Measurements from ENCODE around the gene MOSMO. TPM values are rescaled to one million over a fixed set of nuclear protein-coding genes. Genes with fewer than 3 reads are reported as not detected.
"Not testable (repeated sequence)": the region's sequence is repeated elsewhere in the genome, so short reads cannot be mapped to it uniquely, and the experiment has no call there.

The MOSMO gene
- total RNA-seq, 1 donor = 8.6 TPM

DNA sequence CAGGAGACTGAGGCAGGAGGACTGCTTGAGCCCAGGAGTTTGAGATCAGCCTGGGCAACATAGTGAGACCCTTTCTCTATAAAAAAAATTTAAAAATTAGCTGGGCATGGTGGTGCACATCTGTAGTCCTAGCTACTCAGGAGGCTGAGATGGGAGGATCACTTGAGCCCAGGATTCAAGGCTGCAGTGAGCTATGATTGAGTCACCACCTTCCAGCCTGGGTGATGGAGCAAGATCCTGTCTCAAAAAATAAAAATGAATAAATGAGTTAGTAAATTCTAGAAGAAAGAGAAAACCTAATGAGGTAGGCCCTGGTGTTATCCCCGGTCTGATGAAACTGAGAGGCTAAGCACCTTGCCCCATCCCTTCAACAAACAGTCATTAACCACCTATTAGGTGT lies 5.9 kb upstream of the MOSMO start:
- DNase-seq (ENCODE audit: low read depth in 2 of 3, low spot score in 2 of 3) = not testable (repeated sequence)

DNA sequence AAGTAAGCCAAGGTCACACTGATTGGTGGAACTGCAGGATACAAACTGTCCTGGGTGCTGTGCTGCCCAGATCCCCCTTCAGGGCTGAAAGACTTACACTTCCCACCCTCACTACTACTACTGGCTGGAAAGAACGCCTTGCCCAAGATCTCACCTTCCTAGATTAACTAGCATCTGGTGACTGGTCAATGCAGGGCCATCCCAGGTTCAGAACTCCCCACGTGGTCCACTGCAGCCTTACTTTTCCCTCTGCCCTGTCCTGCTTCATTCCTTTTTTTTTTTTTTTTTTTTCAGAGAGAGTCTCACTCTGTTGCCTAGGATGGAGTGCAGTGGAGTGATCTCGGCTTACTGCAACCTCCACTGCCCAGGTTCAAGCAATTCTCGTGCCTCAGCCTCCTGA lies 4.7 kb upstream of the MOSMO start:
- no peak for DNase-seq (ENCODE audit: low read depth in 2 of 3, low spot score in 2 of 3)

DNA sequence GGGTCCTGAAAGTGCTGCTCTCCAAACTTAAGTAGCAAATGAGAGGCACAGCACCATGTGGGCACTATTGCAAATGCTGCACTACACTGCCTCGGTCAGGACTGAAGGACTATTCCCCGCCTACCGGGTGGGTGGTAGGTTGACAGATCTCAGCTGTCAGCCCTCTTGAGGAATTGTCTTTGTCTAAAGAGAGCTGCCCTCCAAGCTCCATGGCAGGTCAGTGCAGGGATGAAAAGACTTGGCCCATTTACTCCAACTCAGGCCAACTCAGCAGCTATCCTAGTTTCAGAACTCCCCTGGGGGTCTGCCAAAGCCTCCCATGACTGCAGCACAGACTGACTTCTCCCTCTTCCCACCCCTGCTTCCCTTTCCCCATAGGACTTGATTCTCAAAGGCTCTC lies 3.6 kb upstream of the MOSMO start:
- DNase-seq (ENCODE audit: low read depth in 2 of 3, low spot score in 2 of 3) = no peak

DNA sequence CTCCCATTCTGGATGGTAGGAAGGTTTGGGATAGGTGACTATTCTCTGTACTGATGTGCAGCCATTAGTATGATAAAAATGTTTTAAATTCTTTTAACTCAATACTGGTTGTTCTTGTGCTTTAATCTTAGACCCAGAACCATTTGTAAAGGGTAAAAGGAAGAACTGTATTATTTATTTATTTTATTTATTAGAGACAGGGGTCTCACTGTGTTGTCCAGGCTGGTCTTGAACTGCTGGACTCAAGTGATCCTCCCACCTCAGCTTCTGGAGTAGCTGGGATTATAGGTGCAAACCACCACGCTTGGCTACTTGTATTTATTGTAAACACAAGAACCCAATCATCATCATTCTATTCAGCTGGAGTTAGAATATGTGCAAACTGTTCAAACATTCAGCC lies 2.2 kb upstream of the MOSMO start:
- DNase-seq (ENCODE audit: low read depth in 2 of 3, low spot score in 2 of 3) = no peak

DNA sequence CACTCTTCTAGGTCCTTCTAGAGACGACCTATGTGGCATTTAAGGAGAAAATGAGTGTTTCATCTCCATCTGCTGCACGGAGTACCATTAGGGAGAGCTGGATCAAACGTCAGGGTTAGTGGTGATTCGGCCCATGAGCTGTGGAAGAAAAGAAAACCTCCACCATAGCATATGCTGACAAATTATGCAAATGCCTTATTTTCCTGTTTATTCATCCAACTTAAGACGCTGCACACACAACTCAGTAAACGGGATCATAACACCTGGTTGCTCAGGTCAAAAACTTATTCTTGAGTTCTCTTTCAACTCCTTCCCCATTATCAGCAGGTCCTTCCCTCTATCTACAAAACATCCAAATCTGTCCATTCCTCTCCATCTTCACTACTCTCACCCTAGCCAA lies 1.3 kb upstream of the MOSMO start:
- no peak for DNase-seq (ENCODE audit: low read depth in 2 of 3, low spot score in 2 of 3)

- DNase-seq (ENCODE audit: low read depth in 2 of 3, low spot score in 2 of 3) = peak in 1 of 3 donors; percentile 14
Observed at GRCh38 chr16:22007159-22007508, 777 bp upstream of the MOSMO start.

DNA sequence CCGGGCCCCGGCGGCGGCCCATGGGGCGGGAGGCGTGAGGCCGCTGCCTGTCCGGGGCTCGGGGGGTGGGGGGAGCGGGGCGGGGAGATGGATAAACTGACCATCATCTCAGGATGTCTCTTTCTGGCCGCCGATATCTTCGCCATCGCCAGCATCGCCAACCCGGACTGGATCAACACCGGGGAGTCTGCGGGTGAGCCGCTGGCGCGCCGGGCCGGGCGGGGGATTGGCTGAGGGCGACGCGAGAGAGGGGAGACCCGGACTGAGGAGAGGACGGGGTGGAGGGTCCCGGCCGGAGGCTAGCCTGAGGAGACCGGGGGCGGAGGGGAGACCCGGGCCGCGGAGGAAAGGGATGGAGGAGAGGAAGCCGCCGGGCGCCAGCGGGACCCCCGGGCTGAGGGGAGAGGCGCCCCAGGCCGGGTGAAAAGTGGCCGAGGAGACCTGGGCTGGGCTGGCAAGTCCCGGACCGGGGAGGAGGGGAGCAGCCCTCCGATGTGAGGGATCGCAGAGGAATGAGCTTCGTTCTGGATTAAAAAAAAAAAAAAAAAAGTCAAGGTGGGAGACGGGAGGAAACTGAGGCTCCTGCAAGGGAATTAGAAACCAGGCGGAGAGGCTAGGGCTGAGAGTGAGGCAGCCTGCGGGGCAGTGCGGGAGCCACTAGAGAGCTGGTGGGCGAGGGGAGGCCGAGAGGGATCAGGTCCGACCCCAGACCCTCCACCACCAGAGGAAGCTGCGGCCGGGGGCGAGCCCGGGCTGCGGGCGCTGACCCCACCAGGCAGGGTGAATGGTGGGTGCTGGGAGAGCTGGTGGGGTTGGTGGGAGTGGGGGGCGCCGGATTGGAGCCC lies 526 bp downstream of the MOSMO start:
- peak in 2 of 3 donors; percentile 9 to 15 for DNase-seq (ENCODE audit: low read depth in 2 of 3, low spot score in 2 of 3)

DNA sequence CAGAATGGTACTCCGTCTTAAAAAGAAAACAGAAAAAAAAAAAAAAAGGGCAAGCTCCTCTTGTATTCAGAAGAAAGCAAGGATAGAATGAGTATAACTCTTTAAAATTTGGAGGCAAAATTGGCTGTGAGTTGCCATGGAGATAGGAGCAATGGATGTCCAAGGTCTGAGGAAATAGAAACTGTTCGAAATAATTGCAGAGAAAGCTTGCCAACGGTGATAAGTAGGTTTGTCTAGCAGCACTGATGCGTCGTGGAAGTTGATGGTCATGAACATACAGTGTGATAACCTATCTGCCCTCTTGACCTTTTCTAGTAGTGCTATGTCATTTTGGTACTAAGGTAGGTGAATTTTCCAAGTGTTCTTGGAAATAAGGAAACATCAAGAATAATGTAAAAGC lies 3.0 kb downstream of the MOSMO start:
- DNase-seq (ENCODE audit: low read depth in 2 of 3, low spot score in 2 of 3) = no peak

DNA sequence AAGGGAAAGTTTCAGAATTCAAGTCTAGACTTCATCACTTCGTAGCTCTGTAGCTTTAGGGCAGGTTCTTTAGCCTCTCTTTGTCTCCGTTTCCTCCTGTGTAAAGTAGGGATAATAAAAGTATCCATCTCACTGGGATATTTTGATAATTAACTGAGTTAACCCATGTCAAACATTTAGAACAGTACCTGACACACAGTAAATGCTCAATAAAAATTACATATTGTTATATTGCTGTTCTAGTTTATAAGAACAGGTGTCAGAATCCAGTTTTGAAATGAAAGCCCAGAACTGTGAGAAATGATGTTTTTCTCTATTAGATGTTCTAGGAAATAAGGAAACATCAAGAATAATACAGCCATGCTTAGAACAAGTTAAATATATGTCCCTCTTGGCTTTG lies 4.3 kb downstream of the MOSMO start:
- no peak for DNase-seq (ENCODE audit: low read depth in 2 of 3, low spot score in 2 of 3)

DNA sequence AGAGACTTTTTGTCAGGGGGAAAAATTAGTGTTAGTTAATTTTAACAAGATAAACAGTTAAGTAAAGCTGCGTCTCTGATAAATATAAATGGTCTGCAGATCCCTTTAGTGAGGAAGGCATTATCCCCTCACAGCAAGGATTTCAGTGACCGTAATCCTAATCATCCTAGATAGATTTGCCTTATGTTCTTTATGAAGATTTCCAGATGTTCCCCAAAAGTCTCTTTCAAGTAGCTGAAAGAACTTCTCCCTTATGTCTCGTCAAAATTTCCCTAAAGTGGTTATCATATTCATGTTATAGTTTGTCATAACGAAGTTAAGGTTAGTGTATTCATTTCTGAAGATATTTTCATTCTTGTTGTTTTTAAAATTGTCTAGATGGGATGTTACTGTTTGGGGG lies 5.6 kb downstream of the MOSMO start:
- DNase-seq (ENCODE audit: low read depth in 2 of 3, low spot score in 2 of 3) = no peak

DNA sequence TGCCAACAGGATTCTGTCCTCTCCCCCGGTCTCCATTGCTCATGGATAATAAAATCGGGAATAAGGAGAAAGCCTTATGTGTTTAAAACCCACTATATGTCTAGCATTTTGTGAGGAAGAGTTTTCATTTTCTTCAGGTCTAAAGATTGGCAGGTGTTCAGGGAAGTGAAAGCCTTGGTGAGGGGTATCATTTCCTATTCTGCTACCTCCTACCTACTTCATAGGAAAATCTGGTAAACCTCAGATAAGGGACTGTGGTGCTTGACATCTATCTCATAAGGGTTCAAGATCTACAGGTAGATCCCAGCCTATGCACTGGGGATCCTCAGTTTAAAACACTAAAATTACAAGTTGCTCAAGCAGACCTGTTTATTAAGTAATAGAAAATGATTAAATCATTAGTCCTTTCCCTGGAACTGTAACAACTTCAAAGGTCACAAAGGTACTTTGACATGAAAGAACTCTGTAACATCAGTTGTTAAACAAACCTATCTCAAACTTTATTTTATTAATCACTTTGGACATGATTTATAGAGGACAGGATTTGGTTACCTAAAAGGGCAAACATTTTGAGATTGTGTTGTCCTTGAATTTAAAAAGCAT lies 6.5 kb downstream of the MOSMO start:
- DNase-seq (ENCODE audit: low read depth in 2 of 3, low spot score in 2 of 3) = no peak

GRCh38 chr16:22016927-22017326 lies 9.0 kb downstream of the MOSMO start:
- no peak for DNase-seq (ENCODE audit: low read depth in 2 of 3, low spot score in 2 of 3)

GRCh38 chr16:22018559-22018958 lies 10.6 kb downstream of the MOSMO start:
- no peak for DNase-seq (ENCODE audit: low read depth in 2 of 3, low spot score in 2 of 3)

- DNase-seq (ENCODE audit: low read depth in 2 of 3, low spot score in 2 of 3) = no peak
Observed at GRCh38 chr16:22022151-22022550, 14.2 kb downstream of the MOSMO start.

DNA sequence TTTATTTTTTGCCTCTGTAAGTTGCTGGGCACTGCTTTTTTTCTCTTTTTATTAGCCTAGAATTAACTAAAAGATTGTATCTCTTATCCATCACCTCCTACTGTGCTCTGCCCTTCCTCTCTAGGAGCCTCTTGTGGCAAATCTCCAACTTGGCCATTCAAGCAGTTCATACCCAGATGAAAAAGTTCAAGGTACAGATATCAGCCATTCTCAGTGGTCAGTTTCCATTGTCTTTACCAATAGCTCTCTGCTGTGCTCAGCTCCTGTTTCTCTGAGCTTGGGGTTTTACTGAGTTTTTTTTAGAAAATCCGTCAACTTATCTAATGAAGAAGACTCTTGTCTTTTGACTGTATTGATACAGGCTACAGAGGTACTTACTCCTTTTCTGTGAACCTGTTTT lies 15.6 kb downstream of the MOSMO start:
- no peak for DNase-seq (ENCODE audit: low read depth in 2 of 3, low spot score in 2 of 3)

- not testable (repeated sequence) for DNase-seq (ENCODE audit: low read depth in 2 of 3, low spot score in 2 of 3)
Observed at GRCh38 chr16:22024785-22025184, 16.9 kb downstream of the MOSMO start.

DNA sequence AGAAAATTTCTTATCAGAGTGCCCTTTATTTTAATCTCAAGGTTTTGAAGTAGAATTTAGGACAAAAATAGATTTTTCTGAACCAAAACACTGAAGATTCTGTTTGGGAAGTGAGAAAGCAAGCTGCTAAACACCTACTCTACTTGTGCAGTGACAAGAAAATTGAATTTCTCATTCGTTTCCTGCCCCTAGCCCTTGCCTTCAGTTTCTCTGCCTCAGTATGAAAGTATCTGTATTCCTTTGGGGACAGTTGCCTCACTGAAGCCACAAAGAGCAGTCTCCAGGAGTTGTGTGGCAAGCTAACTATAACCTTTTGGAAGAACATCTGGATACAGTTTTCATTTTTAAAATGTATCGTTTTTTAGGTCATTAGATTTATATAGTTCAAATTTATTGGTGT lies 19.7 kb downstream of the MOSMO start:
- DNase-seq (ENCODE audit: low read depth in 2 of 3, low spot score in 2 of 3) = no peak

DNA sequence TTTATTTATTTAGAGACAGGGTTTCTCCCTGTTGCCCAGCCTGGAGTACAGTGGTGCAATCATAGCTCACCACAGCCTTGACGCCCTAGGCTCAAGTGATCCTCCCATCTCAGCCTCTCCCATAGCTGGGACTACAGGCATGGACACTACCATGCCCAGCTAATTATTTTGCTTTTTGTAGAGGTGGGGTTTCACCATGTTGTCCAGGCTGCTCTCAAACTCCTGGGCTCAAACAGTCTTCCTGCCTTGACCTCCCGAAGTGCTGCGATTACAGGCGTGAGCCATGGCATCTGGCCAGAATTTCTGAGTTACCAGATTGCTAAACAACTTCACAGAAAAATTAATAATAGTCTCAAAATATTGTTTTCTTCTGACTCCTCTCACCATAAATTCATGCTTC lies 21.7 kb downstream of the MOSMO start:
- DNase-seq (ENCODE audit: low read depth in 2 of 3, low spot score in 2 of 3) = no peak

DNA sequence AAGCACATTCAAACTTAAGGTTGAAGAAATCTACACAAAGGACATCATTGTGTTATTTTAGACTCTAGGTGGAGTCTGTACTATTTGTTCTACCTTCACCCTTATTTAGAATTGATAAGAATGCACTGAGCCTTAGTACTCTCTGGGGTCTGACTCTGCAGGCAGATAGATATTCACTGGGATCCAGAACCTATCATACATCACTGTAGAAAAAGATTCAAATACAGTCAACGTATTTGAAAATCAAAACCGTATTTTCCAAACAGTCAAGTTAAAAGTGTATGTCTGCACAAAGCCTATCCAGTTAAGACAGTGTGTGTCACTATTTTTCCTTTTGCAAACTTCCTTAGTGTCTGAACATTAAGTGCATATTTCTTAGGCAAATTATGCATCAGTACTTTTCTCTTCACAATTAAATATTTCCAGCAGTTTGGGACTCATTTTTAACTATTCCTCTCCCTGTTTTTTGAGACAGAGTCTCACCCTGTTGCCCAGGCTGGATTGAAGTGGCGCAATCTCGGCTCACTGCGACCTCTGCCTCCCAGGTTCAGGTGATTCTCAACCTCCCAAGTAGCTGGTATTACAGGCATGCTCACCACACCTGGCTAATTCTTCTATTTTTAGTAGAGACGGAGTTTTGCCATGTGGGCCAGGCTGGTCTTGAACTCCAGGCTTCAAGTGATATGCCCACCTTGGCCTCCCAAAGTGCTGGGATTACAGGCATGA lies 22.3 kb downstream of the MOSMO start:
- DNase-seq (ENCODE audit: low read depth in 2 of 3, low spot score in 2 of 3) = no peak

- DNase-seq (ENCODE audit: low read depth in 2 of 3, low spot score in 2 of 3) = no peak
Observed at GRCh38 chr16:22031483-22032083, 23.7 kb downstream of the MOSMO start.

- DNase-seq (ENCODE audit: low read depth in 2 of 3, low spot score in 2 of 3) = no peak
Observed at GRCh38 chr16:22034503-22034902, 26.6 kb downstream of the MOSMO start.
